Naive thymus-derived CD4-positive, alpha-beta T cell (primary cell): ENCODE results near the gene CCDC61. TPM values are rescaled to one million over a fixed set of nuclear protein-coding genes. Genes with fewer than 3 reads are reported as not detected.

Experiments used
- ATAC-seq: fragments of 150-1000 bp; cut with Tn5 transposase; 2 replicates; pipeline ENCODE4 v1.10.0; 2021; ENCODE audit warnings: mild to moderate bottlenecking, moderate library complexity
- CTCF ChIA-PET: fragments of 350-600 bp; sonication (Branson Sonifier 250); formaldehyde crosslinking; loops from one replicate; lab custom pipeline; 2021; ENCODE audit warnings: antibody characterized with exemption; lab: Charles Lee
- POLR2A ChIA-PET: fragments of 350-600 bp; sonication (Branson Sonifier 250); formaldehyde crosslinking; loops from one replicate; lab custom pipeline; 2021; ENCODE audit warnings: antibody characterized with exemption, inconsistent platforms; lab: Charles Lee
- DNase-seq, 9 donors: peaks; one replicate each; pipeline versions ENCODE4 v3.0.0 to v3.0.0-alpha.2; 2020 to 2022; ENCODE audit warnings: mixed read lengths in 1 of 9
- H3K27ac ChIP-seq: one replicate; pipeline ENCODE4 v1.7.0; 2013; ENCODE audit warnings: mild to moderate bottlenecking, low read depth, low read length, moderate library complexity
- H3K27me3 ChIP-seq, 2 donors: one replicate each; pipeline ENCODE4 v1.7.0; 2013; ENCODE audit warnings: low read length in 2 of 2, mild to moderate bottlenecking in 2 of 2, moderate library complexity in 2 of 2; ENCODE audit not compliant: control insufficient read depth in 2 of 2, insufficient read depth in 2 of 2
- H3K36me3 ChIP-seq, 3 experiments: 1 replicate in 2 of 3; 2 replicates in 1 of 3; pipeline ENCODE4 v1.7.0; 2013; ENCODE audit warnings: low read length in 3 of 3, mild to moderate bottlenecking in 3 of 3, moderate library complexity in 1 of 3; ENCODE audit not compliant: insufficient read depth in 3 of 3, control insufficient read depth in 2 of 3
- H3K4me1 ChIP-seq, 2 donors: one replicate each; pipeline ENCODE4 v1.7.0; 2013; ENCODE audit warnings: low read length in 2 of 2, mild to moderate bottlenecking in 2 of 2, moderate library complexity in 1 of 2; ENCODE audit not compliant: control insufficient read depth in 2 of 2, insufficient read depth in 2 of 2
- H3K4me3 ChIP-seq: 2 replicates; pipeline ENCODE4 v1.7.0; 2013; ENCODE audit warnings: mild to moderate bottlenecking, low read length
- H3K9me3 ChIP-seq, 3 experiments: 1 replicate in 2 of 3; 2 replicates in 1 of 3; pipeline ENCODE4 v1.7.0; 2013; ENCODE audit warnings: low read length in 3 of 3; ENCODE audit not compliant: control insufficient read depth in 2 of 3
- H3K27ac Mint-ChIP-seq, 9 donors: one replicate each; pipeline ENCODE4 v1.8.0; 2020 to 2022; ENCODE audit warnings: mixed read lengths in 9 of 9, mild to moderate bottlenecking in 8 of 9, moderate library complexity in 5 of 9, inconsistent platforms in 2 of 9
- H3K27me3 Mint-ChIP-seq, 5 donors: one replicate each; pipeline ENCODE4 v1.8.0; 2021 to 2022; ENCODE audit warnings: mixed read lengths in 5 of 5, mild to moderate bottlenecking in 1 of 5
- H3K36me3 Mint-ChIP-seq, 5 donors: one replicate each; pipeline ENCODE4 v1.8.0; 2020 to 2022; ENCODE audit warnings: mixed read lengths in 5 of 5, mild to moderate bottlenecking in 3 of 5, inconsistent platforms in 1 of 5
- H3K4me1 Mint-ChIP-seq, 7 donors: one replicate each; pipeline ENCODE4 v1.8.0; 2020 to 2022; ENCODE audit warnings: mixed read lengths in 7 of 7, mild to moderate bottlenecking in 3 of 7, inconsistent platforms in 1 of 7
- H3K4me3 Mint-ChIP-seq, 10 donors: one replicate each; pipeline ENCODE4 v1.8.0; 2020 to 2022; ENCODE audit warnings: mild to moderate bottlenecking in 10 of 10, mixed read lengths in 10 of 10, moderate library complexity in 6 of 10, inconsistent platforms in 2 of 10
- H3K9me3 Mint-ChIP-seq, 11 donors: one replicate each; pipeline ENCODE4 v1.8.0; 2020 to 2022; ENCODE audit warnings: mixed read lengths in 11 of 11, mild to moderate bottlenecking in 4 of 11, inconsistent platforms in 1 of 11, moderate library complexity in 1 of 11
- intact Hi-C, 2 donors: fragments of 100-400 bp; cut with micrococcal nuclease; formaldehyde crosslinking; loops; one replicate each; pipeline ENCODE4 v1.15.1; 2023
- polyA plus RNA-seq, 2 donors: library from polyadenylated mRNA; unstranded; fragments of 300-500 nt; fragmentation: Illumina TruSeq; gene quantifications; one replicate each; pipeline ENCODE4 v1.2.3, GENCODE V29; 2021
- total RNA-seq, 6 experiments: library from RNA in 5 of 6; stranded (reverse) in 5 of 6; gene quantifications; 1 replicate in 5 of 6; 2 replicates in 1 of 6; pipeline ENCODE4 v1.2.3 and lab custom pipeline; 2021 to 2026

The CCDC61 gene
- total and polyA plus RNA-seq, 7 experiments from 2014 or later: 10.1 to 35.8 (median 15.6) TPM

DNA sequence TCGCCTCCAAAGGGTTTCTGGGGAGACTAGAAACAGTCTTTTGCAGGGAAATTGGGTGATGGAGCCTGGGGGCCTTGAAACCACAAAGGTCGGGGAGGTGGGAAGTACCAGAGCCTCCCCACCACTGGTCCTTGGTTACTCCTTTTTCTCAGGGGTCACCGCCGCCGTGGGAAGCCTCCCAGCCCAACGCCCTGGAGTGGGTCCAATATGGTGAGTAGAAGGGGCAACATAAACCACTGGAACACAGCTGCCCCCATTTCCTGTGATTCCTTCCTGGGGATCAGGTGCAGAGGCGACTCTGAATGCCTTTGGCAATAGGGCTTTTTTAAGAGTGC is 21.8 kb downstream of the CCDC61 start:
- Mint-ChIP-seq H3K36me3 (peaks cover 0 to 7% (median 0%) of the 10 kb centered on the region in 5 donors), H3K27ac (peak overlapping the region in 1 of 9 donors; percentile 14), H3K27me3 (peaks cover 5 to 19% (median 12%) of the 10 kb centered on the region in 5 donors), H3K4me3 (peak overlapping the region; percentile 42 to 97 (median 84)), H3K4me1 (peaks cover 11 to 23% (median 18%) of the 10 kb centered on the region in 7 donors), H3K9me3 (no peaks in the 10 kb centered on the region)
- ATAC-seq (peak; percentile 3), DNase-seq (no peak)
- ChIA-PET POLR2A (no interaction called here), CTCF (interaction anchor here (0.5 to 1.1 kb wide), 3 partner anchors 10 to 147 kb away, joined by 3 read pairs; no protein-coding TSS in a partner anchor)
- Histone ChIP-seq H3K4me3 (no peak overlapping the region), H3K9me3 (no peaks in the 10 kb centered on the region), H3K27ac (no peak overlapping the region), H3K4me1 (peaks cover 0 to 7% of the 10 kb centered on the region in 2 donors), H3K27me3 (peaks cover 0 to 6% of the 10 kb centered on the region in 2 donors), H3K36me3 (no peaks in the 10 kb centered on the region)
- intact Hi-C loops: loop anchor here (2.0 to 5.0 kb wide), 4 partner anchors 22 to 115 kb away; partner anchors contain the start of genes MYPOP (in 2 of the 2) and CCDC61 (in 1 of the 2)

DNA sequence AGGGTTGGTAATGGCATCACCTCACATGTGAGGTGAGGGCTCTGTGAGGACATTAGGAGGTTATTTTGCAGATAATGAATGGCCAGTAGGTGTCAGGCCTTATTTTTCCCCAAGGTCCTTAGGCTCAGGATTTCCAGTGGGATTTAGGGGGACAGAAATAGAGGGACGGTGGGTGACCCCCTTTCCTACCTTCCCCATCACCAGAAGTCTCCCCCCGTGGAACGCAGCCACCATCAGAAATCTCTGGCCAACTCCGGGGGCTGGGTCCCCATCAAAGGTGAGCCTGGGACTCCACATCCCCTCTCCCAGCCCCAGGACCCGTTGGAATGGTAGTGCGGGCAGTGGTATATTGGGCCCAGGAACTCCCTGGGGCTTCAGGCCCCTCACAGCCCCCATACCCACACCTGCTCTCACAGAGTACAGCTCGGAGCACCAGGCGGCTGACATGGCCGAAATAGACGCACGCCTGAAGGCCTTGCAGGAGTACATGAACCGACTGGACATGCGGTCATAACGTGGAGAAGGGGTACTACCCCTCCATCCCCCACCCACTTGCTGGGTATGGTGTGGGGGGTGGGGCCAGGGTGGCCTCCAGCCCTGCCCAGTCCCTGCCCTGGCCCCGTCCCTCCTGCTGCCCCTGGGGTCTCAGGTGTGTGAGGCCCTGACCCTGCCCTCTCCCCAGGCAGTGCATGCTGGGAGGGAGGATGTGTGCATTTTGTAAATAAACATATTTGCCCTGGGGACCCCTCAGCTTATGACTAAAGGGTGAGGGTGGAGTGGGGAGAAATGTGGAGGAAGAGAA is 22.8 kb downstream of the CCDC61 start:
- Histone ChIP-seq H3K9me3 (no peaks in the 10 kb centered on the region), H3K4me3 (no peak overlapping the region), H3K36me3 (no peaks in the 10 kb centered on the region), H3K27ac (no peak overlapping the region), H3K4me1 (peaks cover 0 to 7% of the 10 kb centered on the region in 2 donors), H3K27me3 (peaks cover 0 to 6% of the 10 kb centered on the region in 2 donors)
- H3K27me3 Mint-ChIP-seq: peaks cover 5 to 24% (median 12%) of the 10 kb centered on the region in 5 donors
- DNase-seq (no peak), ATAC-seq (no peak)
- H3K4me1 Mint-ChIP-seq: peaks cover 11 to 23% (median 18%) of the 10 kb centered on the region in 7 donors
- no peaks in the 10 kb centered on the region for H3K9me3 Mint-ChIP-seq
- H3K27ac Mint-ChIP-seq: no peak overlapping the region
- intact Hi-C loops: loop anchor here (2.0 to 5.0 kb wide), 4 partner anchors 23 to 116 kb away; partner anchors contain the start of genes MYPOP (in 2 of the 2) and CCDC61 (in 1 of the 2)
- H3K36me3 Mint-ChIP-seq: peaks cover 0 to 7% (median 0%) of the 10 kb centered on the region in 5 donors
- peak overlapping the region in 4 of 10 donors; percentile 14 to 56 (median 30) for H3K4me3 Mint-ChIP-seq
- POLR2A ChIA-PET: no interaction called here
- CTCF ChIA-PET: interaction anchor here (1.0 kb wide), 1 partner anchor 13 kb away, joined by 4 read pairs; no protein-coding TSS in a partner anchor

DNA sequence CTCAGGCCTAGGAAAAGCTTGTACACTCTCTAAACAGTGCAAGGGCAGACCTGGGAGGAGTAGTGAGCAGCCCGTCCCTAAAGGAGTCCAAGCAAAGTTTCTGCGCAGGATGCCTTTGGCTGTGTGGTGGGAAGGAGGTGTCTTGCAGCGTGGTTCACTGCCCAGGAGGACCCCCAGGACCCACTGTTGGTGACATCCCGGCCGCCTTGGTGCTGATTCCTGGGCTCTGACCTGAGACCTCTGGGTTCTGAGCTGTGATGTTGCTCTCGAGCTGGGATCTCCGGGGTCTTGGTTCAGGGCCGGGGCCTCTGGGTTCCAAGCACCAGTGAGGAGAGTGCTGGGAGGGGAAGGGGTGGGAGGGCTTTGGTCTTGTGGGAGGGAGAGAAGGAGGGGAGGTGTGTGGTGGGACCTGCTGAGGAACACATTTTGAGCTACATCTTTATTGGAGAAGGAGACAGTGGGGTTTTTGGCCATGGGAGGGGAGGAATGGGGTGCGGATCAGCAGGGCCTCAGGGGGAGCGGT is 23.5 kb downstream of the CCDC61 start:
- Mint-ChIP-seq H3K27ac (no peak overlapping the region), H3K4me3 (peak overlapping the region in 1 of 10 donors; percentile 56), H3K9me3 (no peaks in the 10 kb centered on the region), H3K4me1 (peaks cover 11 to 23% (median 20%) of the 10 kb centered on the region in 7 donors), H3K27me3 (peaks cover 6 to 30% (median 13%) of the 10 kb centered on the region in 5 donors), H3K36me3 (peaks cover 0 to 7% (median 0%) of the 10 kb centered on the region in 5 donors)
- H3K4me3 ChIP-seq: no peak overlapping the region
- ChIA-PET CTCF (interaction anchor here (1.0 to 1.2 kb wide), 2 partner anchors 13 to 128 kb away, joined by 3 to 4 read pairs; no protein-coding TSS in a partner anchor), POLR2A (no interaction called here)
- no peaks in the 10 kb centered on the region for H3K9me3 ChIP-seq
- H3K4me1 ChIP-seq: peaks cover 0 to 7% of the 10 kb centered on the region in 2 donors
- ATAC-seq (no peak), DNase-seq (no peak)
- no peaks in the 10 kb centered on the region for H3K36me3 ChIP-seq
- H3K27ac ChIP-seq: no peak overlapping the region
- H3K27me3 ChIP-seq: peaks cover 0 to 6% of the 10 kb centered on the region in 2 donors
- intact Hi-C loops: loop anchor here (5.0 kb wide), 2 partner anchors 91 to 116 kb away; partner anchors contain the start of gene MYPOP (in 2 of the 2)

DNA sequence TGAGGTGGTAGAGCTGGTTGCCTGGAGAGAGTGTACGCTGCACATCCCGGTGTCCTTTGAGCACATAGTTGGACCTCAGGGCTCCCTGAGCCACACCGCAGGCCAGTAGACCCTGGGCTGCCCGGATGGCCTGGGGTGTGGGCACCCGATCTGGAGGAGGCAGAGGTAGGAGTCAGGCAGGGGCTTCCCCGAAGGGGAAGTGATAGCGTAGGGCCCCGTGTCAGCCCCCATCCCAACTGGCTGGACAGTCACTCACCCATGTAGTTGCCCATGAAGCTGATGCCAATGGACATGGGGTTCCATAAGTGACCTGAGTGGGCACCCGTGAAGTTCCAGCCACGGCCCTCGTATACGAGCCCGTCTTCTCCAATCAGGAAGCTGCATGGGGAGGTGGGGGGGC is 24.0 kb downstream of the CCDC61 start:
- H3K4me1 Mint-ChIP-seq: peaks cover 11 to 22% (median 20%) of the 10 kb centered on the region in 7 donors
- no peak overlapping the region for H3K27ac ChIP-seq
- no peaks in the 10 kb centered on the region for H3K9me3 Mint-ChIP-seq
- ChIA-PET POLR2A (no interaction called here), CTCF (interaction anchor here (0.8 to 1.2 kb wide), 2 partner anchors 9 to 129 kb away, joined by 3 read pairs; no protein-coding TSS in a partner anchor)
- no peak overlapping the region for H3K27ac Mint-ChIP-seq
- H3K4me3 ChIP-seq: no peak overlapping the region
- no peak for DNase-seq
- H3K9me3 ChIP-seq: no peaks in the 10 kb centered on the region
- no peak overlapping the region for H3K4me3 Mint-ChIP-seq
- peaks cover 0 to 5% of the 10 kb centered on the region in 2 donors for H3K27me3 ChIP-seq
- H3K36me3 ChIP-seq: no peaks in the 10 kb centered on the region
- H3K36me3 Mint-ChIP-seq: peaks cover 0 to 7% (median 0%) of the 10 kb centered on the region in 5 donors
- ATAC-seq: no peak
- peaks cover 0 to 7% of the 10 kb centered on the region in 2 donors for H3K4me1 ChIP-seq
- intact Hi-C loops: loop anchor here (5.0 kb wide), 2 partner anchors 92 to 117 kb away; partner anchors contain the start of gene MYPOP (in 2 of the 2)
- peaks cover 11 to 34% (median 16%) of the 10 kb centered on the region in 5 donors for H3K27me3 Mint-ChIP-seq

DNA sequence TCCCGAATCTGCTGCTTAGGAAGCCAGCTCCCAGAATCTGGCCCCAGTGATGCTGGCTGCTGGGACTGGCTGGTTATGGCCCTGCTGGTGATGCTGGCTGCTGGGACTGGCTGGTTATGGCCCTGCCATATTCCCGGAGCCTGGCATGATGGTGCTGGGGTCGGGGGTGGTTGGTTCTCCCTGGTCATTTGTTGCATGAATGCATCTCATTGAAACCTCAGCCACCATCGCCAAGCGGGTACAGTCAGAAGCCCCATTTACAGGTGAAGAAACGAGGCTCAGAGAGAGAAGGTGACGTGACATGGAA is 25.5 kb downstream of the CCDC61 start:
- DNase-seq: no peak
- ChIA-PET CTCF (interaction anchor here (1.1 to 1.3 kb wide), 2 partner anchors 10 to 11 kb away, joined by 3 to 4 read pairs; no protein-coding TSS in a partner anchor), POLR2A (interaction anchor here (0.7 kb wide), 1 partner anchor 903 kb away, joined by 4 read pairs; no protein-coding TSS in a partner anchor)
- intact Hi-C loops: no loop called here
- H3K27me3 ChIP-seq: no peaks in the 10 kb centered on the region
- no peak overlapping the region for H3K4me3 ChIP-seq
- peaks cover 9 to 18% (median 14%) of the 10 kb centered on the region in 7 donors for H3K4me1 Mint-ChIP-seq
- peaks cover 0 to 2% (median 0%) of the 10 kb centered on the region in 5 donors for H3K36me3 Mint-ChIP-seq
- H3K9me3 ChIP-seq: no peaks in the 10 kb centered on the region
- H3K27ac Mint-ChIP-seq: no peak overlapping the region
- H3K4me3 Mint-ChIP-seq: no peak overlapping the region
- peaks cover 0 to 4% of the 10 kb centered on the region in 2 donors for H3K4me1 ChIP-seq
- H3K9me3 Mint-ChIP-seq: peaks cover 0 to 2% (median 0%) of the 10 kb centered on the region in 11 donors
- no peak overlapping the region for H3K27ac ChIP-seq
- no peaks in the 10 kb centered on the region for H3K36me3 ChIP-seq
- H3K27me3 Mint-ChIP-seq: peaks cover 13 to 24% (median 15%) of the 10 kb centered on the region in 5 donors
- no peak for ATAC-seq

DNA sequence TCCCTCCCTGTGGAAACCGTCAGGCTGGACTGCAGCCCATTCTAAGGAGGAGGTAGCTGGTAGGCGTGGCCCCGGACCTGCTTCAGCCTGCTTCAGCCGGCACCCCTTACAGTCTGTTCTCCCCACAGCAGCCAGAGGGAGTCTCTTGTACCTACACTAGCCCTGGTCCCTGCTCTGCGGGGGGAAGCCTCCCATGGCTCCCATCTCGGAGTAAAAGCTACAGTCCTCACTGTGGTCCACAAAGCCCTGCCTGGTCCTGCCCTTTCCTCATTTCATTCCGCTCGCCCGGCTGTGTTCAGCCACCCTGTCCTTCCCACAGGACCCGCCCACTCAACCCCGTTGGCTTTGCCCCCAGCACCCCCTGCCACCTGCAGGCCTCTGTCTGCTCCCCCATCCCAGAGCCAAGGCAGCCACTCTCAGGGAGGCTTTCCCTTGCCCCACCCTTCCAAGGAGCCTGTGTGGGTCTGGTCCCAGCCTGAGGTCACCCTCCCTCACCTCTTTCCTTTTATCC is 26.3 kb downstream of the CCDC61 start:
- H3K27me3 ChIP-seq: no peaks in the 10 kb centered on the region
- ChIA-PET CTCF (interaction anchor here (1.3 kb wide), 1 partner anchor 10 kb away, joined by 3 read pairs; no protein-coding TSS in a partner anchor), POLR2A (interaction anchor here (1.1 kb wide), 1 partner anchor 27 kb away, joined by 3 read pairs; the partner anchor contains the start of gene CCDC61)
- H3K27me3 Mint-ChIP-seq: peaks cover 11 to 27% (median 22%) of the 10 kb centered on the region in 5 donors
- no peaks in the 10 kb centered on the region for H3K9me3 ChIP-seq
- peaks cover 0 to 9% (median 3%) of the 10 kb centered on the region in 11 donors for H3K9me3 Mint-ChIP-seq
- H3K4me1 Mint-ChIP-seq: peaks cover 12 to 21% (median 17%) of the 10 kb centered on the region in 7 donors
- DNase-seq (no peak), ATAC-seq (no peak)
- no peak overlapping the region for H3K4me3 ChIP-seq
- H3K36me3 Mint-ChIP-seq: peaks cover 0 to 3% (median 0%) of the 10 kb centered on the region in 5 donors
- H3K27ac ChIP-seq: no peak overlapping the region
- intact Hi-C loops: no loop called here
- H3K27ac Mint-ChIP-seq: no peak overlapping the region
- H3K4me3 Mint-ChIP-seq: no peak overlapping the region
- peaks cover 0 to 11% of the 10 kb centered on the region in 2 donors for H3K4me1 ChIP-seq
- no peaks in the 10 kb centered on the region for H3K36me3 ChIP-seq
